Kidney (tissue), 14 donors: ENCODE results near the gene CLP1. TPM values are rescaled to one million over a fixed set of nuclear protein-coding genes. Genes with fewer than 3 reads are reported as not detected.
"Not testable (repeated sequence)": the region's sequence is repeated elsewhere in the genome, so short reads cannot be mapped to it uniquely, and the experiment has no call there.

Source experiments
- DNase-seq, 5 donors: peaks; one replicate each; pipeline ENCODE4 v3.0.0-alpha.2; 2013 to 2020
- FAIRE-seq: peaks from 2 replicates; lab custom pipeline; 2012; peaks lifted over from hg19 to GRCh38; lab: Jason Lieb, UNC
- H3K27ac ChIP-seq, 2 donors: one replicate each; pipeline ENCODE4 v1.7.0; 2013; ENCODE audit warnings: low read depth in 2 of 2, low read length in 2 of 2, inconsistent platforms in 1 of 2
- H3K27me3 ChIP-seq: one replicate; pipeline ENCODE4 v1.7.1; 2013; ENCODE audit warnings: low read length, inconsistent platforms; ENCODE audit not compliant: control insufficient read depth, insufficient read depth
- H3K36me3 ChIP-seq, 3 donors: one replicate each; pipeline versions ENCODE4 v1.7.0 to v1.7.1; 2013; ENCODE audit warnings: low read length in 3 of 3, control low read depth in 1 of 3, inconsistent platforms in 1 of 3; ENCODE audit not compliant: insufficient read depth in 3 of 3, control insufficient read depth in 2 of 3
- H3K4me1 ChIP-seq, 3 donors: one replicate each; pipeline versions ENCODE4 v1.7.0 to v1.7.1; 2013; ENCODE audit warnings: low read length in 3 of 3, inconsistent platforms in 1 of 3, low read depth in 1 of 3; ENCODE audit not compliant: control insufficient read depth in 2 of 3, insufficient read depth in 2 of 3
- H3K4me3 ChIP-seq, 3 donors: one replicate each; pipeline versions ENCODE4 v1.7.0 to v1.8.1; 2013; ENCODE audit warnings: low read length in 3 of 3, control low read depth in 1 of 3, inconsistent platforms in 1 of 3
- H3K9ac ChIP-seq, 3 donors: one replicate each; pipeline versions ENCODE4 v1.7.0 to v1.7.1; 2013; ENCODE audit warnings: low read length in 3 of 3, control low read depth in 1 of 3, inconsistent platforms in 1 of 3
- H3K9me3 ChIP-seq, 3 donors: one replicate each; pipeline versions ENCODE4 v1.7.0 to v1.7.1; 2013; ENCODE audit warnings: low read length in 3 of 3, control low read depth in 1 of 3, inconsistent platforms in 1 of 3; ENCODE audit not compliant: control insufficient read depth in 2 of 3, insufficient read depth in 1 of 3
- intact Hi-C: fragments of 100-400 bp; cut with DNase I; formaldehyde crosslinking; loops from one replicate; pipeline ENCODE4 v1.11.1; 2022
- polyA plus RNA-seq: library from polyadenylated mRNA; stranded (reverse); fragments of 350-450 nt; fragmentation: Illumina TruSeq; extraction: RNeasy Lipid Tissue Mini Kit (QIAGEN cat#74804); gene quantifications from one replicate; pipeline ENCODE4 v1.2.3, GENCODE V29; 2014; ENCODE audit warnings: low read depth, low replicate concordance; ENCODE audit not compliant: insufficient read depth
- total RNA-seq: library from RNA; stranded (reverse); fragmentation: NEBNext Ultra II Directional; extraction: Animal tissue kit (Norgen Biotek cat#: 25700); gene quantifications from one replicate; pipeline ENCODE4 v1.2.1, GENCODE V29; 2021
- TF ChIP-seq, protein P1 (sequence below): IDR thresholded peaks from 3 replicates; pipeline ENCODE4 v1.5.1; 2012; ENCODE audit warnings: mild to moderate bottlenecking, moderate library complexity, borderline replicate concordance; ENCODE audit not compliant: insufficient read depth; ENCODE audit errors: extremely low read depth
- donor health status: control.
- donor health status: control.
- donor health status: control.
- donor health status: control.
- donor health status: control.
- donor health status: DM: yes; HTN: yes; CAD: no.
- donor health status: Normal renal cell carcinoma (clear cell type).

The CLP1 gene
- total and polyA plus RNA-seq, 2 donors from 2014 or later: 8.5 to 12.2 TPM

DNA sequence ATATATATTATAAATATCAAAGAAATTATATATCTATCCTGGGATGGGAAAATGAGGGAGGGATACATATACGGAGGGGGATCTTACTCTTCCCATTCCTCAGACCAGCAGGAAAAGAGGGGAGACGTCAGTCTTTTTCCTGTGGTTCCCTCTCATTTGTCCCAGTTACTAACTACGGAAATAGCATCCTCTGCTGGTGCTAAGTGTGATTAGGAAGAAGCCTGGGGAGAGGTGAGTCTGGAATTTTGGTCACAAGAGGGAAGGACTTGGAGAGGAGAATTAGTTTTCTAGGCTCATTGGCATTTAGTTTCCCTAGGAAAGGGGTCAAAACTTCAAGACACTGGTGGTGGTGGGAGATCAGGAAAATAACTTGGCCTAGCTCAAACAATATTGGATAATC is 42.9 kb downstream of the CLP1 start:
- FAIRE-seq: no peak
- Histone ChIP-seq H3K27me3 (no peaks in the 10 kb centered on the region), H3K4me1 (no peaks in the 10 kb centered on the region), H3K36me3 (peaks cover 3 to 57% (median 41%) of the 10 kb centered on the region in 3 donors), H3K9me3 (no peaks in the 10 kb centered on the region), H3K27ac (no peak overlapping the region), H3K9ac (no peak overlapping the region), H3K4me3 (no peak overlapping the region)
- DNase-seq: no peak
- intact Hi-C loops: no loop called here
- TF ChIP-seq, protein P1, sequence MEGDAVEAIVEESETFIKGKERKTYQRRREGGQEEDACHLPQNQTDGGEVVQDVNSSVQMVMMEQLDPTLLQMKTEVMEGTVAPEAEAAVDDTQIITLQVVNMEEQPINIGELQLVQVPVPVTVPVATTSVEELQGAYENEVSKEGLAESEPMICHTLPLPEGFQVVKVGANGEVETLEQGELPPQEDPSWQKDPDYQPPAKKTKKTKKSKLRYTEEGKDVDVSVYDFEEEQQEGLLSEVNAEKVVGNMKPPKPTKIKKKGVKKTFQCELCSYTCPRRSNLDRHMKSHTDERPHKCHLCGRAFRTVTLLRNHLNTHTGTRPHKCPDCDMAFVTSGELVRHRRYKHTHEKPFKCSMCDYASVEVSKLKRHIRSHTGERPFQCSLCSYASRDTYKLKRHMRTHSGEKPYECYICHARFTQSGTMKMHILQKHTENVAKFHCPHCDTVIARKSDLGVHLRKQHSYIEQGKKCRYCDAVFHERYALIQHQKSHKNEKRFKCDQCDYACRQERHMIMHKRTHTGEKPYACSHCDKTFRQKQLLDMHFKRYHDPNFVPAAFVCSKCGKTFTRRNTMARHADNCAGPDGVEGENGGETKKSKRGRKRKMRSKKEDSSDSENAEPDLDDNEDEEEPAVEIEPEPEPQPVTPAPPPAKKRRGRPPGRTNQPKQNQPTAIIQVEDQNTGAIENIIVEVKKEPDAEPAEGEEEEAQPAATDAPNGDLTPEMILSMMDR: no peak

DNA sequence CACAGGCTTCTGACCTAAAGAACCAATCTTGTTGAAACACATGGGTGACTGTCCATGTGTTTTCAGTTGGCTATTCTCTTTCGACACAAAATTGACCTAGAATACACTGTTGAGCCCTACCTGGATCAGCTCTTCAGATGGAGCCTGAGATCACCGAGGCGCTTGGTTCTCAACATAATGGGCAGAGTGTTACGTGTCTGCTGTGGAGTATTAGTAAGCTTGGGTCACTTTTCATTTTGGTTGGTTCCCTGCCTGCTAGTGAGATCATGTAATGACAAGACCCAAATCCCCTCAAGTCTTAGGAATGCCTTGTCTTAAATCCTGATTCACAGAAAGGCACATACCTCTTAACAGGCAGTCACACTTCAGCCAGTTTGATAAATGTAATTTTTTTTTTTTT is 45.8 kb downstream of the CLP1 start:
- Histone ChIP-seq H3K27ac (no peak overlapping the region), H3K4me1 (no peaks in the 10 kb centered on the region), H3K9ac (no peak overlapping the region), H3K27me3 (no peaks in the 10 kb centered on the region), H3K4me3 (no peak overlapping the region), H3K9me3 (no peaks in the 10 kb centered on the region), H3K36me3 (peaks cover 0 to 38% (median 23%) of the 10 kb centered on the region in 3 donors)
- intact Hi-C loops: no loop called here
- no peak for FAIRE-seq
- TF ChIP-seq, protein P1: no peak
- no peak for DNase-seq

DNA sequence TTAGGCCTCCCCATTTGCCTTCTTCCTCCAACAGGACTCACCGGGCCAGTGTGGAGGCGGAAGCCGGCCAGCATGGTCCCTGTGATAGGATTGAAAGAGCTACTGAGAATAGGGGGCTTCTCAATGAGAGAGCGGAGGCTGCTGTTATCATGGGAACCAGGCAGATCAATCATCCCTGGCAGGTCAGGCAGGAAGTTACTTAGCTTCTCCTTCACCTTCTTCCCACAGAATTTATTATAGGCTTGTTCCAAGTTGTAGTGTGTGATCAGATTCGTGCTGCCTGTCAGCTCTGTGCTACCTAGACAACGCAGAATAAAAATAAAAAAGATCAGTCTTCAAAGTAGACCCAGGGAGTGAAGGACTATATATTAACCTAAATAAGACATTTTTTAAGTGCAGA is 47.4 kb downstream of the CLP1 start:
- Histone ChIP-seq H3K4me3 (no peak overlapping the region), H3K36me3 (peaks cover 0 to 22% (median 9%) of the 10 kb centered on the region in 3 donors), H3K4me1 (no peaks in the 10 kb centered on the region), H3K9ac (no peak overlapping the region), H3K9me3 (no peaks in the 10 kb centered on the region), H3K27ac (no peak overlapping the region), H3K27me3 (no peaks in the 10 kb centered on the region)
- intact Hi-C loops: no loop called here
- DNase-seq: no peak
- FAIRE-seq: no peak
- TF ChIP-seq, protein P1: no peak

DNA sequence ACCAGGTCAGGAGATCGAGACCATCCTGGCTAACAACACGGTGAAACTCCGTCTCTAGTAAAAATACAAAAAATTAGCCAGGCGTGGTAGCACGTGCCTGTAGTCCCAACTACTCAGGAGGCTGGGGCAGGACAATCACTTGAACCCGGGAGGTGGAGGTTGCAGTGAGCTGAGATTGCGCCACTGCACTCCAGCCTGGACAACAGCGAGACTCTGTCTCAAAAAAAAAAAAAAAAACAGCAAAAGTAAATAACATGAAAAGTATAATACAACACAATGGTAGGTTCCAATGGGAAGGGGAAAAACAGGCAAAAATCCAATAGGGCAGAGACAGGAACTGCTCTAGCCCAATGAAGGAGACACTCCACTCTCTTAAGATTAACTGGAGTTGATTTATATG is 47.9 kb downstream of the CLP1 start:
- intact Hi-C loops: not testable (repeated sequence)
- H3K36me3 ChIP-seq: peaks cover 0 to 19% (median 9%) of the 10 kb centered on the region in 3 donors

More for the DNA sequence above, 47.9 kb downstream of the CLP1 start:
- not testable (repeated sequence) for FAIRE-seq, H3K4me1 ChIP-seq, H3K9ac ChIP-seq, H3K27me3 ChIP-seq, H3K27ac ChIP-seq, H3K9me3 ChIP-seq, DNase-seq, H3K4me3 ChIP-seq
